ENCODE measurements around the gene LINGO3. TPM values are rescaled to one million over a fixed set of nuclear protein-coding genes. Genes with fewer than 3 reads are reported as not detected.

Gene LINGO3
- not detected for total RNA-seq

GRCh38 chr19:2308114-2308556 lies at the start of gene LINGO3:
Gene LINGO3 (minus strand): TSS chr19:2308154. CDS start chr19:2291776, 16,378 bp downstream.
- no peaks in the 10 kb centered on the region for H3K36me3 ChIP-seq
- no peak for DNase-seq
- no peaks in the 10 kb centered on the region for H3K4me1 ChIP-seq
- H3K9me3 ChIP-seq, result no peaks in the 10 kb centered on the region
- no peak for TF ChIP-seq POLR2A (IDR thresholded peaks at IDR 0.05)
- TF ChIP-seq, protein P1, sequence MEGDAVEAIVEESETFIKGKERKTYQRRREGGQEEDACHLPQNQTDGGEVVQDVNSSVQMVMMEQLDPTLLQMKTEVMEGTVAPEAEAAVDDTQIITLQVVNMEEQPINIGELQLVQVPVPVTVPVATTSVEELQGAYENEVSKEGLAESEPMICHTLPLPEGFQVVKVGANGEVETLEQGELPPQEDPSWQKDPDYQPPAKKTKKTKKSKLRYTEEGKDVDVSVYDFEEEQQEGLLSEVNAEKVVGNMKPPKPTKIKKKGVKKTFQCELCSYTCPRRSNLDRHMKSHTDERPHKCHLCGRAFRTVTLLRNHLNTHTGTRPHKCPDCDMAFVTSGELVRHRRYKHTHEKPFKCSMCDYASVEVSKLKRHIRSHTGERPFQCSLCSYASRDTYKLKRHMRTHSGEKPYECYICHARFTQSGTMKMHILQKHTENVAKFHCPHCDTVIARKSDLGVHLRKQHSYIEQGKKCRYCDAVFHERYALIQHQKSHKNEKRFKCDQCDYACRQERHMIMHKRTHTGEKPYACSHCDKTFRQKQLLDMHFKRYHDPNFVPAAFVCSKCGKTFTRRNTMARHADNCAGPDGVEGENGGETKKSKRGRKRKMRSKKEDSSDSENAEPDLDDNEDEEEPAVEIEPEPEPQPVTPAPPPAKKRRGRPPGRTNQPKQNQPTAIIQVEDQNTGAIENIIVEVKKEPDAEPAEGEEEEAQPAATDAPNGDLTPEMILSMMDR (IDR thresholded peaks at IDR 0.05), result no peak
- no peak within 1 kb of the TSS for H3K4me3 ChIP-seq
- H3K27ac ChIP-seq, result no peak within 1 kb of the TSS
- intact Hi-C loops (cut with DNase I; ENCODE audit: low total_unique reads), result no loop called here
- H3K27me3 ChIP-seq, result peaks cover 5 to 24% of the 10 kb centered on the region in 2 donors

GRCh38 chr19:2356036-2356646 lies 48.2 kb upstream of the LINGO3 start:
- no peak overlapping the region for H3K27ac ChIP-seq
- intact Hi-C loops (cut with DNase I; ENCODE audit: low total_unique reads), result no loop called here
- H3K4me1 ChIP-seq, result no peaks in the 10 kb centered on the region
- H3K27me3 ChIP-seq, result peaks cover 0 to 10% of the 10 kb centered on the region in 2 donors
- H3K36me3 ChIP-seq, result no peaks in the 10 kb centered on the region
- TF ChIP-seq, protein P1 (IDR thresholded peaks at IDR 0.05), result no peak
- TF ChIP-seq POLR2A (IDR thresholded peaks at IDR 0.05), result no peak
- DNase-seq, result no peak
- no peak overlapping the region for H3K4me3 ChIP-seq
- no peaks in the 10 kb centered on the region for H3K9me3 ChIP-seq

DNA sequence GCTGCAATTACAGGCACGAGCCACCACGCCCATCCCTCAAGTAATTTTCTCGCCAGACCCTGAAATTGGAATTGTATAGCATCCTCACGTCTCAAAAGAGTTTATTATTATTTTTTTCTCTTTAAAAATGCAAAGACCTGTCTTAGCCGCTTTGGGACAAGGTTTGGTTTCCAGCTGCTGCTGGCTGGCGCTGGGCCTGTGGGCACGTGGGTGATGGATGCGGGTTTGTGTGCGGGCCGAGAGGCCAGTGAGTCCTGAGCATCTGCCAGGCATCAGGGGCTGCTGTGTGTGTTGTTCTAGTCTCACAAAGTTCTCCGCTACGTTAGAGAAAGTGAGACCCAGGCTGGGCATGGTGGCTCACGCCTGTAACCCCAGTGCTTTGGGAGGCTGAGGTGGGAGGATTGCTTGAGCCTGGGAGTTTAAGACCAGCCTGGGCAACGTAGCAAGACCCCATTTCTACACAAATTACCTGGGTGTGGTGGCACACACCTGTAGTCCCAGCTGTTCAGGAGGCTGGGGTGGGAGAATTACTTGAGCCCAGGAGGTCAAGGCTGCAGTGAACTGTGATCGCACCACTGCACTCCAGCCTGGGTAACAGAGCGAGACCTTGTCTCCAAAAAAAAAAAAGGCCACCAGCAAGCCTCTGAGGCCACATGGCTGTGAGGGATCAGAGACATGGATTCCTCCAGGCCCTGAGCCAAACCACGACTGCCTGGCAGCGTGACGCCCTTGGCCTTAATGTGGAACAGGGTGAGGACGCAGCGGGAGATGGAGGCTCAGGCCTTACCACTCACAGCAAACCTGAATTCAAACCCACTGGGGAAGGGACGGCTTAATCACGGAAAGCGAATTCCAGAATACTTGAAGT lies 47.4 kb upstream of the LINGO3 start:
- Histone ChIP-seq H3K27ac (no peak overlapping the region), H3K27me3 (peaks cover 0 to 6% of the 10 kb centered on the region in 2 donors), H3K36me3 (no peaks in the 10 kb centered on the region), H3K4me1 (no peaks in the 10 kb centered on the region), H3K4me3 (no peak overlapping the region), H3K9me3 (no peaks in the 10 kb centered on the region)
- DNase-seq, result no peak
- intact Hi-C loops (cut with DNase I; ENCODE audit: low total_unique reads), result no loop called here
- TF ChIP-seq, protein P1 (IDR thresholded peaks at IDR 0.05), result no peak

DNA sequence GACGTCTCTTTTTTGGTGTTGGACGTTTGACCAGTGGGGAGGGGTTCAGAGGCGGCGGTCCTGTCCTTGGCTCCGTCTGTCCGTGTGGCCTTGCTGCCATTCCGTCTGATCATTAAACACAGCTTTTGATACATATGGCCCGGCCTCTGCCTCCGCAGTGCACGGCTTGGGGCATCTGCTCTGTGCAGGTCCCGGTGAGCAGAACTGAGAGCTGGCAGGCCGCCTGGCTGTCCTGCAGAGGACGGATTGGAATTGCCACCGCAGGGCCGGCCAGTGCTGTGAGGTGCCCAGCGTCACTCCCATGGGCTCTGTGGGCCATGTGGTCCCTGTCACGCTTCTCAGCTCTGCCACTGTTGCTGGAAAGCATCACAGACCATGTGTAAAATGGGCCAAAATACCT lies 46.7 kb upstream of the LINGO3 start:
- no peaks in the 10 kb centered on the region for H3K9me3 ChIP-seq
- no peaks in the 10 kb centered on the region for H3K36me3 ChIP-seq
- TF ChIP-seq, protein P1 (IDR thresholded peaks at IDR 0.05), result no peak
- no peak for TF ChIP-seq POLR2A (IDR thresholded peaks at IDR 0.05)
- H3K27ac ChIP-seq, result no peak overlapping the region
- no peak for DNase-seq
- no peaks in the 10 kb centered on the region for H3K27me3 ChIP-seq
- H3K4me3 ChIP-seq, result no peak overlapping the region
- intact Hi-C loops (cut with DNase I; ENCODE audit: low total_unique reads), result no loop called here
- no peaks in the 10 kb centered on the region for H3K4me1 ChIP-seq
